HEK293T (cell line): ENCODE results near the gene LIMS2.

Experiments used
- CTCF ChIA-PET: fragments of 350-600 bp; formaldehyde crosslinking; extraction: SDS; loops from one replicate; lab custom pipeline; 2021; ENCODE audit warnings: antibody characterized with exemption, inconsistent platforms; lab: Yijun Ruan, JAX
- POLR2A ChIA-PET: fragments of 350-600 bp; formaldehyde crosslinking; extraction: SDS; loops from one replicate; lab custom pipeline; 2020; ENCODE audit warnings: antibody characterized with exemption, inconsistent platforms; lab: Yijun Ruan, JAX
- DNase-seq: peaks from one replicate; pipeline ENCODE4 v3.0.0; 2012; ENCODE audit warnings: mixed read lengths; ENCODE audit errors: extremely low spot score
- ARNT ChIP-seq: fragments of 450-650 bp; IDR thresholded peaks from 2 replicates; pipeline ENCODE4 v1.6.1; 2017; ENCODE audit warnings: mild to moderate bottlenecking
- BHLHE40 ChIP-seq: fragments of 450-650 bp; IDR thresholded peaks from 2 replicates; pipeline ENCODE4 v1.6.1; 2016; ENCODE audit warnings: mild to moderate bottlenecking, moderate library complexity, borderline replicate concordance
- CTBP1 ChIP-seq: fragments of 450-650 bp; IDR thresholded peaks from 2 replicates; pipeline ENCODE4 v1.6.1; 2016; ENCODE audit warnings: borderline replicate concordance
- ELF4 ChIP-seq: fragments of 450-650 bp; IDR thresholded peaks from 2 replicates; pipeline ENCODE4 v1.6.1; 2017; ENCODE audit warnings: antibody characterized with exemption
- FOXA1 ChIP-seq: fragments of 450-650 bp; IDR thresholded peaks from 2 replicates; pipeline ENCODE4 v1.6.1; 2016; ENCODE audit warnings: mild to moderate bottlenecking
- FOXK2 ChIP-seq: fragments of 450-650 bp; IDR thresholded peaks from 2 replicates; pipeline ENCODE4 v1.6.1; 2016; ENCODE audit warnings: mild to moderate bottlenecking
- FOXM1 ChIP-seq: fragments of 450-650 bp; IDR thresholded peaks from 2 replicates; pipeline ENCODE4 v1.6.1; 2017; ENCODE audit warnings: mild to moderate bottlenecking, borderline replicate concordance
- HDGF ChIP-seq: fragments of 450-650 bp; IDR thresholded peaks from 2 replicates; pipeline ENCODE4 v1.6.1; 2017; ENCODE audit warnings: antibody characterized with exemption, borderline replicate concordance
- L3MBTL2 ChIP-seq: fragments of 450-650 bp; conservative IDR thresholded peaks from 2 replicates; pipeline ENCODE4 v1.6.1; 2016; ENCODE audit warnings: mild to moderate bottlenecking
- LEF1 ChIP-seq: fragments of 450-650 bp; IDR thresholded peaks from 2 replicates; pipeline ENCODE4 v1.6.1; 2017; ENCODE audit warnings: mild to moderate bottlenecking, borderline replicate concordance
- NFRKB ChIP-seq: fragments of 450-650 bp; IDR thresholded peaks from 2 replicates; pipeline ENCODE4 v1.6.1; 2016; ENCODE audit warnings: mild to moderate bottlenecking, moderate library complexity
- PKNOX1 ChIP-seq: fragments of 450-650 bp; IDR thresholded peaks from 2 replicates; pipeline ENCODE4 v1.6.1; 2016
- SP1 ChIP-seq: fragments of 450-650 bp; IDR thresholded peaks from 2 replicates; pipeline ENCODE4 v1.6.1; 2017
- SUZ12 ChIP-seq: fragments of 450-650 bp; IDR thresholded peaks from 2 replicates; pipeline ENCODE4 v1.6.1; 2016; ENCODE audit warnings: mild to moderate bottlenecking
- TARDBP ChIP-seq: fragments of 450-650 bp; IDR thresholded peaks from 2 replicates; pipeline ENCODE4 v1.6.1; 2016
- ZNF384 ChIP-seq: fragments of 450-650 bp; IDR thresholded peaks from 2 replicates; pipeline ENCODE4 v1.6.1; 2016

The LIMS2 gene

GRCh38 chr2:127609031-127609751, 66.1 kb downstream of the LIMS2 start:
- CTCF ChIA-PET = interaction anchor here (1.8 kb wide), 1 partner anchor 18 kb away, joined by 12 read pairs; no protein-coding TSS in a partner anchor
- TF ChIP-seq ELF4 (no peak), FOXA1 (no peak), PKNOX1 (no peak), SP1 (no peak), ARNT (no peak), L3MBTL2 (no peak), TARDBP (no peak), NFRKB (no peak), FOXK2 (no peak), BHLHE40 (no peak), ZNF384 (no peak), SUZ12 (no peak), LEF1 (no peak), FOXM1 (no peak)
- no peak for DNase-seq
- POLR2A ChIA-PET = no interaction called here

GRCh38 chr2:127608061-127609030, 67.0 kb downstream of the LIMS2 start:
- TF ChIP-seq CTBP1 (no peak), NFRKB (no peak), FOXM1 (no peak), SUZ12 (no peak), PKNOX1 (no peak), ZNF384 (no peak), LEF1 (no peak), FOXK2 (no peak), FOXA1 (no peak), L3MBTL2 (no peak), HDGF (no peak), TARDBP (no peak)
- CTCF ChIA-PET = interaction anchor here (1.0 kb wide), 1 partner anchor 17 kb away, joined by 8 read pairs; no protein-coding TSS in a partner anchor

DNA sequence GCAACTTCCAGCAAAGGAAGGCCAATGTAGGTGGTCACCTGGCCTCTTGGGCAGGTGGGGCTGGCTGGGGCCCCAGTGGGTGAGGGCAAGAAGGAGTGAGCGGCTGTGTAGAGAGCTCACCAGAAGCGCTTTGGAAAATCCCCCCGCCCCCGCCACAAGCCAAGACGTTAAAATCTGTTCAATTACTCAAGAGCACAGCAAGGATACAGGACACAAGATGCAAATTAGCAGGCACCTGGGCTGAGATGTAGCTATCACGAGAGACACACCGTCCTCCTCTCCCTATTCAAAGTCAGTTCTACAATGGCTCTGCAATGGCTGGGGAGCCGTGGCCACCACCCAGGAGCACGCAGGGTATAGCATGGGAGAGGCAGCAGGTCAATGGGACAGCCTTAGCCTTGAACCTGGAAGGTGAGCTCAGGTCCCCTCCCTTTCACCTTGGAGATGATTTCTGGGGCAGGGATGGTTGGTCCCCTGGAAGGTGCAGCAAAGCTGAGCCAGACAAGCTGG, 67.9 kb downstream of the LIMS2 start:
- no peak for DNase-seq
- TF ChIP-seq BHLHE40 (no peak), LEF1 (no peak), CTBP1 (no peak), NFRKB (no peak), PKNOX1 (no peak)
- CTCF ChIA-PET = interaction anchor here (1.0 kb wide), 1 partner anchor 16 kb away, joined by 8 read pairs; no protein-coding TSS in a partner anchor
- POLR2A ChIA-PET = no interaction called here

More at GRCh38 chr2:127608061-127609030, 67.0 kb downstream of the LIMS2 start:
- POLR2A ChIA-PET = no interaction called here
- no peak for DNase-seq

DNA sequence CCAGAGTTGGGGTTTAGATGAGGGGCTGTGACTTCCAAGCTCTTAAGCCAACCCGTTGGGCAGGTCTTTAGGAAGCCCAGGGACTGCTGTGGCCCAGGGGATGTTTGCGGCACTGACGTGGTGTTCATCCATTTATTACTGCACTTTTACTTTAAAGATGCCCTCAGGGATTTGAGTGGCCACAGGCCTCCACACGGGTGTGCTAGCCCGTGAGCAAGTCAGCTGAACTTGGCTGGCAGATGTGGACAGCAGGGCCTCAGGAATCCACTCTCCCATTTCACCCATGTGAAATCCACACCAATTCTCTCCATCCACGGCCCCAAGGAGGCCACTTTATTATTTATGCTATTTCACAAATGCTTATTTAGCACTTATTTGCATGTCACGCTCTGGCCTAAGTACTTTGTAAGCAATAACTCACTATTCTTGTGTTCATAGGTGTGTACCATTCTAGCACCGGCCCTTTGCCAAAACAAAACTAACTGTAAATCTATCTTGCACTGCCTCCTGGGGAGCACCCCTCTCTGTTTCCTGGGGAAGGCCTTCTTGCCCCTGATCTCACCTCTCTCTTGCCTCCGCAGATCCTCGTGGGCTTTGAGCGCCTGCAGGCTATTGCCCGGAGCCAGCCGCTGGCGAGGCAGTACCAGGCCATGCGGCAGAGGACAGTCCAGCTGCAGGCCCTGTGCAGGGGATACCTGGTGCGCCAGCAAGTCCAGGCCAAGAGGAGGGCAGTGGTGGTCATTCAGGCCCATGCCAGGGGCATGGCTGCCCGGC, 68.5 kb downstream of the LIMS2 start:
- DNase-seq = no peak
- ChIA-PET CTCF (interaction anchor here (1.0 to 1.3 kb wide), 2 partner anchors 15 to 16 kb away, joined by 8 read pairs; no protein-coding TSS in a partner anchor), POLR2A (no interaction called here)
- TF ChIP-seq L3MBTL2 (no peak), FOXK2 (no peak), NFRKB (no peak), FOXA1 (no peak), ARNT (no peak), FOXM1 (no peak), TARDBP (no peak), CTBP1 (no peak), ZNF384 (no peak), SUZ12 (no peak), BHLHE40 (no peak), HDGF (no peak)
